ENCODE results near the gene POU2F1.
"Not testable (repeated sequence)": the region's sequence is repeated elsewhere in the genome, so short reads cannot be mapped to it uniquely, and the experiment has no call there.

POU2F1 gene

DNA sequence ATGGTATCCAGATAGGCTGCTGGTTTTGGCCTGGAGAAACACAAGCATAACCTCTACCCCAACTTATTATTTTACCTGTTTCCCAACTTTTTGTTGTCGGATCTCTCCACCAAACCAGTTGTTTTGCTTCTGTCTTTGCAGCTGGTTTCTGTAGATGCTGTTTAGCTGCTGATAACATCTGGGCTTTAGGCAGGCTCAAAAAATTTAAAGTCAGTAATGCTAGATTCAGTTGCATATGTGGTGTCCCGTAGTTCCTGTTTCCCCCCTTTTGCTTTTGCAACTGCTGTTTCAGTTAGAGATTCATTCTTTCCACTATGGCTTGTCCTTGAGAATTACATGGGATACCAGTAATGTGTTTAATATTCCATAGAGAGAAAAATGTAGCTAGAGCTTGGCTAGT lies 98.5 kb downstream of the POU2F1 start:
- DNase-seq, result not testable (repeated sequence)

DNA sequence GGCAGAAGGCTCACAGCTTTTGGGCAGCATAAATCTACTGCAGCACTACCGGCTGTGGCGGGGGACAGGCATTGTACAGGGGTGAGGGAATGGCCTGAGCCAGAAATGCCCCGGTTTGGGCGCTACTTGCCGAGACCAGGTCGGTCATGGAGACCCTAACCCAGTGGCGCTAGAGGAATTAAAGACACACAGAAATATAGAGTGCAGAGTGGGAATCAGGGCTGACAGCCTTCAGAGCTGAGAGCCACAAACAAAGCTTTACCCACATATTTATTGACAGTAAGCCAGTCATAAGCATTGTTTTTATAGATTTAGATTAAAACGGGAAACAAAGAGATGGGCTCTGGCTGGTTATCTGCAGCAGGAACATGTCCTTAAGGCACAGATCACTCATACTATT lies 101.8 kb downstream of the POU2F1 start:
- no peak for DNase-seq

DNA sequence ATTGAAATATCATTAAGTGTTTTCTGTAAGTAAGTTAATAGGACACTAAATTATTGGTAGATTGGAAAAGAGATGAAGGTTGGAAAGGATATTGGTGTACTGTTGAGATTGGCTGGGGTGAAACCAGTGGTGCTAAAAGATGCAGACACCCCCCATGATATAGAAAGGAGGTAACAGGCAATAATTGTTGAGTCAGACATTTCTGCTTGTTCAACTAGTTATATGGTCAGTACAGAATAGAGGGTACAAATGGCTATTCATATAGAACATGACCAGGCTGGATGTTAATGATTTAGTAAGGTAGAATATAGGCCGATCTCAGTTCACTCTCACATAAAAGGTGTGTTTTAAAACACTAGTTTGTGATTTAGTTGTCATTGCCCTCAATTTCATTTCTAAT lies 104.5 kb downstream of the POU2F1 start:
- DNase-seq, result no peak

DNA sequence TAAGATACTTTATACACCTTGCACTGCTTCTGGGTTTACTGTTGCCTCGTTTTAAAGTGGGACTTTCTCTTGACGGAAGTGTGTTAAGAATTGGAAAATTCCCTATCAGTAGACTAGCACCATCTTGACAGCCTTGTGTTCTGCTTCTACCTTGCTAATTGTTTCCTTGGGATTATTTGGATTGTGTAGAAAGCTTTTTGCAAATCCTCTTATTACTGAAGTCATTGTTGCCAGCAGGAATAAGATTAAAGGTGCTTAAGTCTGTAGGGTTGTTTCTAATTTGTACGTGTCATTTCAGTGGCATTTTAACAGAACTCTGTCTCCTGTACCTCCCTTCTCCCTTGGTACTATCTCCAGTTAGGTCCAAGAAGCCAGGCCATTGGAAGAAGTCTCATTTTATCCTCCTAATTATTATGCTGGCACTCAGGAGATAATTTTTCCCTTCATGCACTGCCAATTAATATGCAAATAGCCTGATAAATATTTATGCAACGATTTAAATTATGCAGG lies 107.7 kb downstream of the POU2F1 start:
- no peak for DNase-seq

DNA sequence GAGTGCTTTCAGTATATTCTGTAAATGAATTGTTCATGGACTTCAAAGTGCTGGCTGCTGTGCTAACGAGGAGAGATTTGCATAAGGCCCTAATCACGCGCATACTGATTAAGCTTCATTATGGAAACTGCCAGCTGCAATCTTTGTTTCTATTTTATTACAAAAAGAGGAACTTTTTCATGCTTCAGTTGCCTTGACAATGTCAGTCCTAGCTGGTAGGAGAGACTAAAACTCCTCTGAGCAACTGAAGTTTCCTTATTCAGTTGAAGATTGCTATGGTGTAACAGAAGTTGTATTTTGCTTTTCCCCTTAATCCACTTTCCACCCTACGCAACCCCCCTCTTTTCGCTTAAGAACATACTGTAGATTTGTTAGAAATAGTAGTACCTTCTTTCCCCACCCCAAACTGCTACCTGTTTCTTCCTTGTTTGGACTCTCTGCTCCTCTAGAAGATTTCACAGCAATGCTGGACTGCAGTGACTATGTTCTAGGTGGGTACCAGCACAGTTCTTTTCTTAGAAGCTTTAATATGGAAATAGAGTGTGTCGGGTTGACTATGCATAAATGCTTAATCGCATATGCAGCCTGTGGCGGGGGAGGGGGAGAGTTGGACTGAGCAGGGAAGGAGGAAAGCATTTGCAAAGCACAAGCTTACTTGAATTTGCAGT lies 108.3 kb downstream of the POU2F1 start:
- DNase-seq, result peak; percentile 1 to 68

DNA sequence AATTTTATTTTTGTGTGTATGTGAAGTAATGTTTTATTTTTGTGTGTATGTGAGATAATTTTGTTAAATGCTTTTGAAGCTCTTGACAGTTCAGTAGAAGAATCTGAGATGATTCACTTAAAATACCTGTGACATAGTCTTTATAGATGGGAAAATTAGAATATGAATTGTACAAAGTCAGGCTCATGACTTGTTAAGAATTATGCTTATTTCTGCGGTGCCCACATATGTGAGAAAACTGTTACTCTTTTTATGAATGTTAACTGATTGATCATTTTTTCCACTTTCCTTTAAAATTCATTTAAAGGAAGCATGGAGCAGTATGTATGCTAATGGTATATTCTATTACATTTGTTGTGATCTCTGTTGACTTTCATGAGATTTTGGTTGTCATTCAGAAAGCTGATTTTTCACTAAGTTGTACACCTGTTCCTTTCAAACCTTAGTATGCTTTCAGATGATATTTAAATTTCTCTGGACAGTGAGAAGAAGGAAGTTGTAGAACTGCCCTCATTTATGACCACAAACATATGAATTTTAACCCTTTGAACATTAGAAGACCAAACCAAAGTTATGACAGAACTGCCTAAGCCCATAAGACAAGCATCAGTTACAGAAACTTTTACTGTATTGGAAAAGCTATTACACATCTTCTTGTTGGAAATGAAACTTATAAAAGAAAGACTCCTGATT lies 110.1 kb downstream of the POU2F1 start:
- DNase-seq, result no peak

DNA sequence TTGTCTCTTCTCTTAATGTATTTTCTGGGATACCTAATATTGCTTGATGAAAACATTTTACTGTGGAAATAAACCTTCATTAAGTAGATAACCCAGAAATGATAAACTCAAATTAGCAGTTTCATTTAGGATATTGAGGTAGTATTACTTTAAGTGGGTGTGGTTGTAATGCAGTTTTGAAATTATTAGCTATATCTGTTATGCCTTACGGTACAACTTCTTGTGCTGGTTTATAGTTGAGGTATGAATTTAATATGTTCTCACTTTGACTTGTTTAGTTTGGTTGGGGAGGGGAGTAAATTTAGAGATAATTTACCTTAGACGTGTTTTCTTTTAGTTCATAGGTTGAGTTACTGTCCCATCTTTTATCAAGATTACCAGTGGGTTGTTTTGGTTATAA lies 111.0 kb downstream of the POU2F1 start:
- no peak for DNase-seq

DNA sequence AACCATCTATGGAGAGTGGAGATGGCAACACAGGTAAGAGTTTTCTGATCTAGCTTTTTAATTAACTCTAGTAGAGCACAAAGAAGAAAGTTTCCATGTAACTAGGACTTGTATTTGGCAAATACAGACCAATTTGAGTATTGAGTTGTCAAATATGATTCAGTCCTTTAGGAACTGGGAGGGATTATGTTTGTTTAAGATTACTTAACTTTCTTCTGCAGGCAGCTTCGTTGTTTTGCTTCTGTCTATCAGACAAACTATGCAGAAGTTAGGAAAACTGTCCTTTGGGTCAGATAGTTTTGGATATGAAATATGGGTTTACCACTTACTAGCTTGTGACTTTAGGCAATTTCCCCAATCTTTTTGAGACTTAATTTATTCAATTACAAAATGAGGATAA lies 111.8 kb downstream of the POU2F1 start:
- no peak for DNase-seq

DNA sequence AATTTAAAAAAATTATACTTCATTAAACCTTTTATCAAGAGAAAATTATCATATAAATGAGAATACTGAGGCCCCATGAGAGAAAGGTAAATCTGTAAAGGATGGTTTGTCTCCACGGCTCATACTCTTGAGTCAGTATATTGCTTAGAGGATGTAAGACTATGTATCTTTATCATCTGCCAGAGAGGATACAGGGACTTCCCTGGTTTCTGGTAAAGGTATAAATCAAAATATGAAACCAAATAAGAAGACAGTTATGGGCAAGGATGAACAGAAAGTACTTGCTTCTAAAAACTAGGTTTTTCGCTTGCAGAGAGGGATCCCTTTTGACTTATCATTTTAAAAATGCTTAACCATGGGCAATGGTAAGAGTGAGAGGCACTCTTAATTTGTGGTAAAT lies 112.4 kb downstream of the POU2F1 start:
- DNase-seq, result no peak

DNA sequence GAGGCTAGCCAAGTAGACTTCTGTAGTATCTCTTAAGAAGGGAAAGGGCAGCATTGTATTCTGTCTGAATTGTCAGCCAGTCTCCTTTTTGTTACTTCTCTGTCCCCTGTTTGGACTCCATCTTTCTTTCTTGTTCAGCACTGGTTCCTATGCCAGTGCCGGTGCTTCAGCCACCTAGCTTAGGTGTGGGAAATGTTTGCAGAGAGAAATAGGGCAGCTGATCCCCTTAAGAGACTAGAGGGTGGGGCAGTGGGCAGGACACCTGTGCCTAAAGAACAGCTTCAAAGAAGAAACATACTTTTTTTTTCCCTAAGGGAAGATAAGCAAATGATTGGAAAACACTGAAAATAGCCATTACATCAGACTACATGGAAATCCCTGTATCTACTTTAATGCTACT lies 113.0 kb downstream of the POU2F1 start:
- DNase-seq, result no peak

DNA sequence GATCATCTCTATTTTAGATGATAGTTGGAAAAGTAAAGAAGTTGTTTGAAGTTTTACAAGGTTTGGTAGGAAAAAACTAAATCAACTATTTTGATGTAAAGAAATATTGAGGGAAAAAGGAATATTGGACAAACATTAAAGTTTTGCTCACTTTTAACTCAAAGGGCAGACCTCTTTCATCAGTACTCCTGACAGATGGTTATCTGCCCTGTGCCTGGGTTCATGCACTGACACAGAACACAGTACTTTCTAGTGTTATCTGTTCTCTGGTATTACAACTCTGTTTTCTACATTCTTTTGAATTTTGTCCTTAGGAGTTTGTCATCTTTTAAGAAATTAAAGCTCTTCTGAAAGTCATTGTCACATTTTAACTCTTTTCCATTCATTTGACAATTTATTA lies 118.7 kb downstream of the POU2F1 start:
- no peak for DNase-seq

DNA sequence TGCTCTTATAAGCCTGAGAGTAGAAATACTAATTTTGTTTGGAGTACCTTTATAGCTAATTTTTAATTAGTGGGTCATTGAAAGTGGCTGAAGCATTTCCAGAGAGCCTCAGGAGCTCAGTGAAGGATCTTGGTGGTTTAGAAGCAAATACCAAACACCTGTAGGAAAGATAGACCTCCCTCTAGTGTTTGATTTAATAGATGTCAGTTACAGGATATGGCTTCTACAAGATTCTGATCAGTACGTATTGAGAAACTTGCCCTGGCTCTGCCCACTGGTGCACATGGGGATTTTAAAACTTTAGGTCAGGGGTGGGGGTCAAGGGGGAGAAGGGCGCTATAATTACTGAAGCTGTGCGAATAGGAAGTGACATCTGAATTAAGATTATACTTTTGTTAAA lies 122.2 kb downstream of the POU2F1 start:
- peak in 1 of 2 donors; percentile 23 for DNase-seq

DNA sequence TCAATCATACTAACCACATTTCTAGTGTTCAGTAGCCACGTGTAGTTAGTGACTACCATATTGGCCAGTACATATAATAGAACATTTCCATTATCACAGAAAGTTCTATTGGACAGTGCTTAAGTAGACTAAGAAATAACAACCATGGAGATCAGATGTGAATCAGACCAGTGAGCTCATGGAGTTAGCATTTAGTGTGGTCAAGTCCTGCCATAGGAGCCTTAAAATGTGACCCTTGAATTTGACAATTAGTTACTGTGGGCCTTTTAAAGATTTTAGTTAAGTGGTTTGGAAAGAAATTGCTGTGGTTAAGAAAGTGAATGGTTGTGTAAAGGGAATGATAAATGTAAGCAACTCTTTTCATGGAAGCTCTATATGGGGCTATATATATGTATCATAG lies 123.4 kb downstream of the POU2F1 start:
- DNase-seq, result no peak

DNA sequence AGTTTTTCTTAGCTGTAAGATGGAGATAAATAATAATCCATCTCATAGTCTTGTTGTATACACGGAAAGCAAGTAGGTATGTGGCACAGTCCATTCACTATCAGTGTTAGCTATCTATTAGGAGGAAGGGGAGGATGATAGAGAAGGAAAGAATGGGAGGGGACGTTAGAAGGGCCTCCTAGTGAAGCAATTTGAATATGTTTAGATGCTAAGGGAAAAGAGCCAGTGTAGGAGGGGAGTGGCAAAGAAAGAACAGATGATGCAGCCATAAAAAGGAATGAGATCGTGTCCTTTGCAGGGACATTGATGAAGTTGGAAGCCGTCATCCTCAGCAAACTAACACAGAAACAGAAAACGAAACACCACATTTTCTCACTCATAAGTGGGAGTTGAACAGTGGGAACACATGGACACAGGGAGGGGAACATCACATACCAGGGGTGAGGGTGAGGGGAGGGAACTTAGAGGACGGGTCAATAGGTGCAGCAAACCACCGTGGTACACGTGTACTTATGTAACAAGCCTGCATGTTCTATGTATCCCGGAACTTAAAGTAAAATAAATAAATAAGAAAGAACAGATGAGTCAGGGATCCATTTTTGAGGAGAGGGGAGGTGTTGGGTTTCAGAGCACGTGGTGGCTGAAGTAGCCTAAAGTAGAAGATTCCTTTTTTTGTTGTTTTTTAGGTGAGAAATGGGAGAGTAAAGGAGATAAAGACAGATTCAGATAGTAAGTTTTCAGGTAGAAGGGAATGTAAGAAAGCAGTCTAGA lies 124.1 kb downstream of the POU2F1 start:
- no peak for DNase-seq

DNA sequence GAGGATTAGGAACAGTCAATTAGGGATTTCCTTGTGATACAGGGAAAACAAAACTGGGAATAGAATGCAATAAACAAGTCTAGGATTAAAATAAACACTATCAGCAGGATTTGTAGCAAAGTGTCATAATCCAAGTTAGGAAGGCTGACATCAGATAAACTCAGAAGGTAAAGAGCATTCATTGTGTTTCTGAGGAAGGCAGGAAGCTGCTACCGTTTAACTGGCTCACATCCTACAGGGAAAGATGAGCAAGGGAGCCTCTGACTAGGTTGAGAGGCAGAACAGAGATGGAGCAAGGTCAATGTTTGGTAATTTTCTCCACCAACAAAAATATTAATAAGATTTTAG lies 124.7 kb downstream of the POU2F1 start:
- no peak for DNase-seq

DNA sequence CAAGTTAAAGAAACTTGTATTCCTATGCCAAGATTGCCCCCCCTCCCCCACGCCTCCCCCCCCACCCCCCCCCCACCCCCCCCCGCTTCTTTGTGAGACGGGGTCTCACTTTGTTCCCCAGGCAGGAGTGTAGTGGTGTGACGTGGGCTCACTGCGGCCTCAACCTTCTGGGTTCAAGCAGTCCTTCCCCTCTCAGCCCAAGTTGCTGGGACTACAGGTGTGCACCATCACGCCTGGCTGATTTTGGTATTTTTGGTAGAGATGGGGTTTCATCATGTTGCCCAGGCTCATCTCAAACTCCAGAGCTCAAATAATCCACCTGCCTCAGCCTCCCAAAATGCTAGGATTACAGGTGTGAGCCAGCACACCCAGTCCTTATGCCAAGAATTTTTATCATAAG lies 136.6 kb downstream of the POU2F1 start:
- DNase-seq, result no peak

DNA sequence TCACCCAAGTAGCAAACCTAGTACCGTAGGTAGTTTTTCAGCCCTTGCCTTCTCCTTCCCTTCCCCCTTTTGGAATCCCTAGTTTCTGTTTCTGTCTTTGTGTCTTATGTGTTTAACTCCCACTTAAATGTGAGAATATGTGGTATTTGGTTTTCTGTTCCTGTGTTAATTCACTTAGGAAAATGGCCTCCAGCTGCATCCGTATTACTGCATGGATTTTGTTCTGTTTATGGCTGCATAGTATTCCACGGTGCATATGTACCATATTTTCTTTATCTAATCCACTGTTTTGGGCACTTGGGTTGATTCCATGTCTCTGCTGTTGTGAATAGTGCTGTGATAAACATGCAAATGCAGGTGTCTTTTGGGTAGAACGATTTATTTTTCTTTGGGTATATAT lies 138.6 kb downstream of the POU2F1 start:
- DNase-seq, result no peak

DNA sequence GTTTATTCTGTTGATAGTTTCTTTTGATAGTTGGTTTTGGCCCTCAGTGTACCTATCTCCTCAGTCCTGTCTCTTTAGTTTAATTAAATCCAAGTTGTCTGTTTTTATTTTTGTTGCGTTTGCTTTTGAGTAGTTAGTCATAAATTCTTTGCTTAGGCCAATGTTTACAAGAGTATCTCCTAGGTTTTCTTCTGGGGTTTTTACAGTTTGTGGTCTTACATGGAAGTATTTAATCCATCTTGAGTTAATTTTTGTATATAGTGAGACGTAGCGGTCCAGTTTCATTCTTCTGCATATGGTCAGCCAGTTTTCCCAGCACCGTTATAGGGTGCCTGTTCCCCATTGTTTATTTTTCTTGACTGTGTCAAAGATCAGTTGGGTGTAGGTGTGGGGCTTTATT lies 139.4 kb downstream of the POU2F1 start:
- no peak for DNase-seq

DNA sequence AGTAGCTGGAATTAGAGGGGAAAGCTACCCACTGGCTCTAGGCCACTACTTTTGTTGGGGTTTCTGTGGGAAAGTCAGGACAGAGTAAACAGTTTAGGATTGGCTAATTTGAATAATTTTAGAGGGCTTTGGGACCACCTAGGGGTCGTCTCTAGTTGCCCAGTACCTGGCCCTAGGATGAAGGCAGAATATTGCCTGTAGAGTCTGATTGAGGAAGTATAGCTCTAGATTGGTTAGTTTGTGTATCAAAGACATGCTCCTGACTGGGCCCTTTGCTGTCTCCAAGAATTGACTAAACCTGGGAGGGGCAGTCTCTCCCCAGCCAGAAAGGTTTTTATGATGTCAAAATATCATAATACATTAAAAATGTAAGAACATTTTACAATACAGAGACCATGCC lies 142.0 kb downstream of the POU2F1 start:
- DNase-seq, result no peak

DNA sequence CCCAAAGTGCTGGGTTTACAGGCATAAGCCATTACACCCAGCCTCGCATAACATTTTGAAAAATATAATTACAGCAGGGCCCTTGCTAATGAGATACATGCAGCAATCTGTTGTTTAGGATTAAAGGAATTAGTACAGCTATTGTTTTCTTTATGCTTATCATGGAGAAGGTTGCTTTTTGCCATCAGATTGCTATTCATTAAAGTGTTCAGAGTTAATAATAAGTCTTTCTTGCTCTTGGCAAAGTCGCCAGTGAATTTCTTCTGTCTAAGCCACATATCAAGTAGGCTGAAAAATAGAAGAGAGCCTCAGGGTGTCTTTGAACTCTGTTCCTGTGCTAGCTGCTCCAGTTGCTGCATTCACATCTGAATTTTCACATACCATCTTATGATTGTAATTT lies 144.1 kb downstream of the POU2F1 start:
- DNase-seq, result no peak

DNA sequence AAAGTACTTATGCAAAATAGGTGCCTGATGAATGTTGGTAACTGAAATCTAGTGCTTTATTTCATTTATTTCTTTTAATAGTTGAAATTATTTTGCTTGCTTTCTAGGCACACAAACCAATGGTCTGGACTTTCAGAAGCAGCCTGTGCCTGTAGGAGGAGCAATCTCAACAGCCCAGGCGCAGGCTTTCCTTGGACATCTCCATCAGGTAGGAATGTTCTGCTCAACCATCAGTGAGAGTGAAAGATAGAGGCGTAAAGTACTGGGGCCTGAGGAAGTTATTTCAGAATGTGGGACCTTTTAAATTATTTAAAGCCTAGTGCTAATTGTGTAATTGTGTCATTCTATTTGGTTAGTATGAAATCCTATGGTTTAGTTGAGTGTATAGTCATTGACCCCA lies 144.7 kb downstream of the POU2F1 start:
- no peak for DNase-seq

DNA sequence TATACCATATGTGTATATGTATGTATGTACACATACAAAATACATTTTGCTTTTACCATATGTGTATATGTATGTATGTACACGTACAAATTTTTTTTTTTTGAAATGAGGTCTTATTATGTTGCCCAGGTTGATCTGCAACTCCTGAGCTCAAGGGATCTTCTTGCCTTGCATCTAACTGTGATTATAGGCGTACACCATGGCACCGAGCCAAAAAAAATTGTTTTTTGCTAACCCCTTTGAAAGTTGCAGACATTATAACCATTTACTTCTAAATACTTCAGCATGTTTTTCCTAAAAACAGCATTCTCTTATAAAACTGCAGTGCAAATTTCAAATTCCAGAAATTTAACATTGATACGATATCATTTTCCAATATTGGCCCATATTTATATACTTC lies 147.0 kb downstream of the POU2F1 start:
- no peak for DNase-seq

DNA sequence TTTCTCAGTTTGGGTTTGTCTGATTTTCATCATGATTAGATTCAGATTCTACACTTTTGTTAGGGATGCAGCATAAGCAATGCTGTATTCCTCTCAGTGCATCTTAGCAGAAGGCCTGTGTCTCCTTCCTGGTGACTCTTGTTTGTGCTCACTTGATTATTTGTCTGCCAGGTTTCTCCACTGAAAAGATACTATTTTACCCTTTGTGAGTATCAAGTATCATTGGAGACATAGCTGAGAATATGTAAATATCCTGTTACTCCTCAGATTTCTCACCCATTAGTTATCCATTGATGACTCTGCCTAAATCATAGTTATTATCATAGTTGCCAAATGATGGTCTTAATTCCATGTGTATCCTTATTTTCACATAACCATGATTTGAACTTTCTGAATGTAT lies 148.5 kb downstream of the POU2F1 start:
- no peak for DNase-seq

DNA sequence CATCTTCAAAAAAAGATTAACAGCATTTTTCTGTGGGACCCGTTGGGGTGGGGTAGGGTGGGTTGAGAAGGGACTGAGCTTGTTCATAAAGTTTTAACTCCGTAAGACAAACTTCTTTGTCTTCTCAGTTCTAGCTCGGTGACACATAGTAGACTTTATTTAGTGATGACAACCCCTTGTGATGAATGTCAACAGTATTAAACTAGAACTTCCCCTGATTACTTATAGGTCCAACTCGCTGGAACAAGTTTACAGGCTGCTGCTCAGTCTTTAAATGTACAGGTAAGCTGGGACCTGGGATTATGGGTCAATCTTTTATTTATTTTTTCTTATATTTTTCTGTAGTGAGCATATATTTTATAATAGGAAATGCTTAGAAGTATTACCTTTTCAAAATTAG lies 149.2 kb downstream of the POU2F1 start:
- no peak for DNase-seq

Measured in bone marrow (tissue), 2 donors.